GM19468 (cell line): Measurements from ENCODE around the gene AGBL5.
A peak's percentile ranks its signal among the peaks of the same experiment; 100 is the strongest.

Source experiments
- ATAC-seq: cut with Tn5 transposase; IDR thresholded peaks from one replicate; pipeline ENCODE4 v1.9.1; 2021; ENCODE audit warnings: mild to moderate bottlenecking, moderate library complexity, moderate number of reproducible peaks; ENCODE audit not compliant: unreplicated experiment; ENCODE audit errors: extremely low read depth

The AGBL5 gene

GRCh38 chr2:27050996-27051901 lies at the start of gene AGBL5:
TSS of gene AGBL5 (plus strand) at chr2:27051668. CDS start at chr2:27052959, 1,291 bp downstream.
- ATAC-seq: peak; percentile 42

- no peak for ATAC-seq
Observed at GRCh38 chr2:27001950-27002349, 49.5 kb upstream of the AGBL5 start.

GRCh38 chr2:27003007-27003406 lies 48.5 kb upstream of the AGBL5 start:
- ATAC-seq: no peak

GRCh38 chr2:27003857-27004256 lies 47.6 kb upstream of the AGBL5 start:
- no peak for ATAC-seq

GRCh38 chr2:27006602-27007415 lies 44.7 kb upstream of the AGBL5 start:
- no peak for ATAC-seq

GRCh38 chr2:27007416-27008374 lies 43.8 kb upstream of the AGBL5 start:
- ATAC-seq: no peak

- ATAC-seq: no peak
Observed at GRCh38 chr2:27008678-27009077, 42.8 kb upstream of the AGBL5 start.

- ATAC-seq: no peak
Observed at GRCh38 chr2:27009083-27009482, 42.4 kb upstream of the AGBL5 start.

GRCh38 chr2:27009716-27010115 lies 41.8 kb upstream of the AGBL5 start:
- ATAC-seq: no peak

- ATAC-seq: no peak
Observed at GRCh38 chr2:27010139-27010538, 41.3 kb upstream of the AGBL5 start.

- no peak for ATAC-seq
Observed at GRCh38 chr2:27013738-27014137, 37.7 kb upstream of the AGBL5 start.

- no peak for ATAC-seq
Observed at GRCh38 chr2:27014771-27015433, 36.6 kb upstream of the AGBL5 start.

GRCh38 chr2:27016801-27017325 lies 34.6 kb upstream of the AGBL5 start:
- no peak for ATAC-seq

- no peak for ATAC-seq
Observed at GRCh38 chr2:27018142-27018541, 33.3 kb upstream of the AGBL5 start.

GRCh38 chr2:27019459-27019858 lies 32.0 kb upstream of the AGBL5 start:
- no peak for ATAC-seq

- ATAC-seq: no peak
Observed at GRCh38 chr2:27019931-27020855, 31.3 kb upstream of the AGBL5 start.

GRCh38 chr2:27021253-27022049 lies 30.0 kb upstream of the AGBL5 start:
- ATAC-seq: no peak
